Measurements from ENCODE around the gene SH3BP1. TPM values are rescaled to one million over a fixed set of nuclear protein-coding genes. Genes with fewer than 3 reads are reported as not detected.

The SH3BP1 gene
- total RNA-seq, 1 donor from 2014 or later: 31.9 TPM

- H3K4me3 Mint-ChIP-seq: peak overlapping the region; percentile 87
- no peak for DNase-seq (ENCODE audit: low spot score in 2 of 2, unreplicated experiment in 2 of 2)
- H3K9me3 Mint-ChIP-seq: no peaks in the 10 kb centered on the region
- peak overlapping the region; percentile 76 for H3K27ac Mint-ChIP-seq
- H3K4me1 Mint-ChIP-seq: peaks cover 34% of the 10 kb centered on the region
- H3K27me3 Mint-ChIP-seq (ENCODE audit: low read depth): no peaks in the 10 kb centered on the region
- peaks cover 3% of the 10 kb centered on the region for H3K36me3 Mint-ChIP-seq
- TF ChIP-seq CTCF (IDR thresholded peaks at IDR 0.05; ENCODE audit: unreplicated experiment): no peak
These were observed 939 bp upstream of the SH3BP1 start for GRCh38 chr22:37638391-37639069.

GRCh38 chr22:37639771-37640590, 512 bp downstream of the SH3BP1 start:
- H3K27ac Mint-ChIP-seq: peak overlapping the region; percentile 91

GRCh38 chr22:37640591-37641560, 1.4 kb downstream of the SH3BP1 start:
- Mint-ChIP-seq H3K27me3 (ENCODE audit: low read depth) (no peaks in the 10 kb centered on the region), H3K9me3 (no peaks in the 10 kb centered on the region), H3K36me3 (peaks cover 5% of the 10 kb centered on the region), H3K27ac (no peak overlapping the region), H3K4me3 (peak overlapping the region; percentile 87), H3K4me1 (peaks cover 19% of the 10 kb centered on the region)
- no peak for TF ChIP-seq CTCF (IDR thresholded peaks at IDR 0.05; ENCODE audit: unreplicated experiment)
- DNase-seq (ENCODE audit: low spot score in 2 of 2, unreplicated experiment in 2 of 2): no peak

More at GRCh38 chr22:37639771-37640590, 512 bp downstream of the SH3BP1 start:
- Mint-ChIP-seq H3K4me3 (peak overlapping the region; percentile 87), H3K9me3 (no peaks in the 10 kb centered on the region), H3K4me1 (peaks cover 21% of the 10 kb centered on the region), H3K27me3 (ENCODE audit: low read depth) (no peaks in the 10 kb centered on the region), H3K36me3 (peaks cover 5% of the 10 kb centered on the region)
- no peak for TF ChIP-seq CTCF (IDR thresholded peaks at IDR 0.05; ENCODE audit: unreplicated experiment)
- DNase-seq (ENCODE audit: low spot score in 2 of 2, unreplicated experiment in 2 of 2): no peak

GRCh38 chr22:37641561-37641949, 2.1 kb downstream of the SH3BP1 start:
- H3K4me1 Mint-ChIP-seq: peaks cover 19% of the 10 kb centered on the region
- DNase-seq (ENCODE audit: low spot score in 2 of 2, unreplicated experiment in 2 of 2): no peak
- peaks cover 5% of the 10 kb centered on the region for H3K36me3 Mint-ChIP-seq
- TF ChIP-seq CTCF (IDR thresholded peaks at IDR 0.05; ENCODE audit: unreplicated experiment): no peak
- H3K27ac Mint-ChIP-seq: no peak overlapping the region
- H3K9me3 Mint-ChIP-seq: no peaks in the 10 kb centered on the region
- peak overlapping the region; percentile 34 for H3K4me3 Mint-ChIP-seq
- no peaks in the 10 kb centered on the region for H3K27me3 Mint-ChIP-seq (ENCODE audit: low read depth)

- H3K4me3 Mint-ChIP-seq: no peak overlapping the region
- H3K27ac Mint-ChIP-seq: peak overlapping the region; percentile 59
- peaks cover 10% of the 10 kb centered on the region for H3K36me3 Mint-ChIP-seq
- peak; percentile 93 for TF ChIP-seq CTCF (IDR thresholded peaks at IDR 0.05; ENCODE audit: unreplicated experiment)
- no peaks in the 10 kb centered on the region for H3K27me3 Mint-ChIP-seq (ENCODE audit: low read depth)
- H3K4me1 Mint-ChIP-seq: peaks cover 17% of the 10 kb centered on the region
- peak; percentile 69 to 95 for DNase-seq (ENCODE audit: low spot score in 2 of 2, unreplicated experiment in 2 of 2)
- no peaks in the 10 kb centered on the region for H3K9me3 Mint-ChIP-seq
These were observed 3.9 kb downstream of the SH3BP1 start for GRCh38 chr22:37643225-37643847.
